GM18907 (cell line): ENCODE data around the gene EEF1E1.
"Not testable (repeated sequence)": the region's sequence is repeated elsewhere in the genome, so short reads cannot be mapped to it uniquely, and the experiment has no call there.

ENCODE experiments used
- ATAC-seq: cut with Tn5 transposase; IDR thresholded peaks from one replicate; pipeline ENCODE4 v1.9.1; 2021; ENCODE audit warnings: mild to moderate bottlenecking, moderate library complexity; ENCODE audit not compliant: unreplicated experiment

The EEF1E1 gene

GRCh38 chr6:8064638-8065518, 37.5 kb downstream of the EEF1E1 start:
- ATAC-seq: no peak

DNA sequence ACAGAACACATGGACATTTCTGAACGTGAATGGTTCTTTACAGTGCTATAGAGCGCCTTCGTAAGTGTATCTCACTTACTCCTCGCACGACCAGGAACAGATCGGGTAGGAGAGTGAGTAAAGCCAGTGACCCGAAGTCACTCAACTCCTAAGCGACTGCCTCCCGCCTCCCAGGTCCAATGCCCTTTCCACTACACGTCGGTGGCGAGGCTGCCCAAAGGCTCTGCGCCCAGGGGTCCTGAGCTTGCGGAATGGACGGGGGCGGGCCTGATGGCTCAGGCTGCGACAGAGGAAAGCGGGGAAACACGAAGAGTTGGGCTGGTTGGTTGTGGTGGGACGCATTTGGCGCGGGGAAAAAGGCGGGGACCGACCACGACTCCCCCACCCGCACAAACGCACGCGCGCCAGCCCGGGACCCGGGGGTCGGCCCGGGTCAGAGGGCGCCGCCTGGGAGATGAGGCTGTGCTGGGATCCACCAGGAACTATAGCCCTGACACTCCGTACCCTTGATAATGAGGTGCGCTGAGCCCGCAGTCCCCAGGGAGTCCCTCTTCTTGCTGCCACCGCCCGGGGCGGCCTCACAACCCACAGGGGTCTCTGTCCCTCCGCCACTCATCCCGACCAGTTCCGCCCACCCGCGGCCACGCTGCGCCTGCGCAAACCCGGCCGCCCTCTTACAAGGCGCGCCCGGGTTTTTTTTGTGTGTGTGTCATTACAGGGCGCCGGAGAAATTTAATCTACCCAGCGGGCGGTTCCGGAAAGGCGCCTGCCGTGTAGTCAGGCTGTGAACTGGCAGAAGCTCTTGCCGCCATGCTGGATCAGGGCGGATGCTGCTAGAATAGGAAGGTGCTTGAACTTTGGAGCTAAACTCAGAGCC, 38.3 kb downstream of the EEF1E1 start, which contains the start of gene BLOC1S5:
Gene BLOC1S5, minus strand, starts transcription at position 629 of the 877 bp plus-strand sequence. Its CDS starts 13 bp downstream, at position 616.
- ATAC-seq: peak; percentile 95

GRCh38 chr6:8061736-8062135, 40.6 kb downstream of the EEF1E1 start:
- no peak for ATAC-seq

- ATAC-seq: no peak
These were observed 42.0 kb downstream of the EEF1E1 start for GRCh38 chr6:8060346-8060745.

GRCh38 chr6:8059129-8059528, 43.2 kb downstream of the EEF1E1 start:
- no peak for ATAC-seq

DNA sequence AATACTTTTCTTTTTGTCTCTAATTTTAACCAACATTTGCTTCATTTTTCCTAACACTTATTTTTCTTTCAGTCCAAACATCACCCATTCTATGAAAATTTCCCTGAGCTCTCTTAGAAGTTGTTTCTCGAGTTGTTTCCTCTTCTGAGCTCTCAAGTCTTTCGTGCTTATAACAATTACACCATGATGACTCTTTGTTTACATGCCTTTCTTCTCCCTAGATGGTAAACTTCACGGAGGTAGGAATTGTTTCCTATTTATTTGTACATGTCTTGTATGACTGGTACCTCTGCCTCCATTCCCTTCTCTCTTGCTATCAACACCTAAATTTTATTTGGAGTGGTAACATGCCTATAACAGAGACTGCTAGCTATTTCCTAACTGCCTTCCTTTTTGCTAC, 44.6 kb downstream of the EEF1E1 start:
- ATAC-seq: no peak

- no peak for ATAC-seq
These were observed 45.1 kb downstream of the EEF1E1 start for GRCh38 chr6:8057263-8057662.

GRCh38 chr6:8054276-8054675, 48.1 kb downstream of the EEF1E1 start:
- no peak for ATAC-seq

- no peak for ATAC-seq
These were observed 54.6 kb downstream of the EEF1E1 start for GRCh38 chr6:8047541-8048292.

- ATAC-seq: not testable (repeated sequence)
These were observed 56.6 kb downstream of the EEF1E1 start for GRCh38 chr6:8045769-8046168.

- no peak for ATAC-seq
These were observed 59.1 kb downstream of the EEF1E1 start for GRCh38 chr6:8043221-8043620.

- ATAC-seq: no peak
These were observed 60.3 kb downstream of the EEF1E1 start for GRCh38 chr6:8041913-8042583.

GRCh38 chr6:8034107-8034506, 68.2 kb downstream of the EEF1E1 start:
- not testable (repeated sequence) for ATAC-seq

- no peak for ATAC-seq
These were observed 71.4 kb downstream of the EEF1E1 start for GRCh38 chr6:8030920-8031319.
